SK-N-SH (cell line): ENCODE data around the gene METTL1. TPM values are rescaled to one million over a fixed set of nuclear protein-coding genes. Genes with fewer than 3 reads are reported as not detected.

ENCODE experiments used
- CTCF ChIA-PET: fragments of 300-600, 350-600 bp; formaldehyde crosslinking; extraction: SDS; loops from one replicate; lab custom pipeline; 2021; lab: Yijun Ruan, JAX
- POLR2A ChIA-PET: fragments of 350-600 bp; sonication (Branson Sonifier 250); formaldehyde crosslinking; extraction: SDS; loops from one replicate; lab custom pipeline; 2020; ENCODE audit warnings: antibody characterized with exemption, inconsistent platforms; lab: Yijun Ruan, JAX
- DNase-seq: peaks from one replicate; pipeline ENCODE4 v3.0.0; 2012
- H2AFZ ChIP-seq: fragments of 200-600 bp; sonication (generic); 2 replicates; pipeline ENCODE4 v1.8.1; 2016; ENCODE audit warnings: antibody characterized with exemption, mild to moderate bottlenecking, low read depth
- H3F3A ChIP-seq: fragments of 200-600 bp; sonication (generic); replicated peaks from 2 replicates; pipeline ENCODE3; 2016; ENCODE audit warnings: antibody characterized with exemption, mild to moderate bottlenecking; ENCODE audit not compliant: insufficient read depth
- H3K27ac ChIP-seq, 2 experiments: fragments of 200-500 bp in 1 of 2; fragments of 200-600 bp in 1 of 2; sonication (Bioruptor generic) in 1 of 2; sonication (generic), shearing (Covaris generic) in 1 of 2; 2 replicates each; pipeline versions ENCODE4 v1.5.1 to v1.6.1; 2014 to 2016; ENCODE audit warnings: low read depth in 2 of 2, inconsistent platforms in 1 of 2, low read length in 1 of 2, mild to moderate bottlenecking in 1 of 2, mixed read lengths in 1 of 2
- H3K27me3 ChIP-seq: fragments of 200-600 bp; sonication (generic), shearing (Covaris generic); 2 replicates; pipeline ENCODE4 v1.6.1; 2016; ENCODE audit warnings: mixed run types; ENCODE audit not compliant: insufficient read depth
- H3K36me3 ChIP-seq, 2 experiments: fragments of 200-500 bp in 1 of 2; fragments of 200-600 bp in 1 of 2; sonication (Bioruptor generic) in 1 of 2; sonication (generic) in 1 of 2; replicated peaks in 1 of 2; 2 replicates each; pipeline versions ENCODE3 to v1.5.1; 2014 to 2016; ENCODE audit warnings: low read length in 1 of 2, mild to moderate bottlenecking in 1 of 2; ENCODE audit not compliant: insufficient read depth in 2 of 2, control insufficient read depth in 1 of 2
- H3K4me1 ChIP-seq, 2 experiments: fragments of 200-500 bp in 1 of 2; fragments of 200-600 bp in 1 of 2; sonication (Bioruptor generic) in 1 of 2; sonication (generic), shearing (Covaris generic) in 1 of 2; 2 replicates each; pipeline versions ENCODE4 v1.5.1 to v1.6.1; 2014 to 2016; ENCODE audit warnings: low read depth in 1 of 2, low read length in 1 of 2, mixed run types in 1 of 2; ENCODE audit not compliant: insufficient read depth in 2 of 2, control insufficient read depth in 1 of 2
- H3K4me2 ChIP-seq: fragments of 200-600 bp; sonication (generic), shearing (Covaris generic); 2 replicates; pipeline ENCODE4 v1.6.1; 2017; ENCODE audit warnings: mixed run types
- H3K4me3 ChIP-seq, 2 experiments: fragments of 200-500 bp in 1 of 2; fragments of 200-600 bp in 1 of 2; sonication (Bioruptor generic) in 1 of 2; sonication (generic), shearing (Covaris generic) in 1 of 2; 2 replicates each; pipeline versions ENCODE4 v1.5.1 to v1.8.1; 2014 to 2016; ENCODE audit warnings: low read depth in 2 of 2, inconsistent platforms in 1 of 2, low read length in 1 of 2, mild to moderate bottlenecking in 1 of 2, mixed read lengths in 1 of 2, moderate library complexity in 1 of 2
- H3K79me2 ChIP-seq: fragments of 200-600 bp; sonication (generic); 2 replicates; pipeline ENCODE4 v1.8.1; 2017; ENCODE audit warnings: mild to moderate bottlenecking; ENCODE audit not compliant: insufficient read depth
- H3K9ac ChIP-seq: fragments of 200-600 bp; sonication (generic); 2 replicates; pipeline ENCODE4 v1.6.1; 2017; ENCODE audit warnings: mixed run types
- H3K9me2 ChIP-seq: fragments of 200-600 bp; sonication (generic); 2 replicates; pipeline ENCODE4 v1.6.1; 2017; ENCODE audit warnings: mixed run types
- H3K9me3 ChIP-seq: fragments of 200-600 bp; sonication (generic); 2 replicates; pipeline ENCODE4 v1.6.1; 2017; ENCODE audit warnings: mixed run types, mild to moderate bottlenecking, moderate library complexity
- H4K20me1 ChIP-seq: fragments of 200-600 bp; sonication (generic); 2 replicates; pipeline ENCODE4 v1.6.1; 2017; ENCODE audit warnings: mild to moderate bottlenecking, mixed run types; ENCODE audit not compliant: insufficient read depth
- MXI1 ChIP-seq: IDR thresholded peaks from 2 replicates; pipeline ENCODE4 v1.6.1; 2012; ENCODE audit warnings: mild to moderate bottlenecking, low read depth, low read length, improper control_type of control experiment
- NFIC ChIP-seq: IDR thresholded peaks from 2 replicates; pipeline ENCODE4 v1.4.0; 2012; ENCODE audit warnings: borderline replicate concordance
- RAD21 ChIP-seq: IDR thresholded peaks from 2 replicates; pipeline ENCODE4 v1.6.1; 2012; ENCODE audit warnings: mild to moderate bottlenecking, low read length
- WGBS: methylation state at CpG from one replicate; pipeline ENCODE4 v1.1.6; 2017; ENCODE audit warnings: low lambda C conversion rate; 5-methylcytosine and 5-hydroxymethylcytosine counted together
- polyA plus RNA-seq, 3 experiments: library from polyadenylated mRNA; depleted of rRNA; stranded (reverse); fragments of >200 nt; gene quantifications; 2 replicates each; pipeline ENCODE4 v1.2.3, GENCODE V29; 2012
- TF ChIP-seq, protein P1 (sequence below): IDR thresholded peaks from 2 replicates; pipeline ENCODE4 v1.4.0; 2012; ENCODE audit warnings: low read depth, borderline replicate concordance
- TF ChIP-seq, protein P2 (sequence below): IDR thresholded peaks from 2 replicates; pipeline ENCODE4 v1.4.0; 2012; ENCODE audit warnings: low read depth, borderline replicate concordance
- TF ChIP-seq, protein P3 (sequence below): fragments of 200-600 bp; sonication (generic); IDR thresholded peaks from 2 replicates; pipeline ENCODE4 v1.6.1; 2017; ENCODE audit warnings: antibody characterized with exemption, mild to moderate bottlenecking, moderate library complexity
- TF ChIP-seq, protein P4 (sequence below): IDR thresholded peaks from 2 replicates; pipeline ENCODE4; 2012

The METTL1 gene
- polyA plus RNA-seq, 1 of the 3 experiments (the other 2 are of a cell fraction) = 28.0 TPM

DNA sequence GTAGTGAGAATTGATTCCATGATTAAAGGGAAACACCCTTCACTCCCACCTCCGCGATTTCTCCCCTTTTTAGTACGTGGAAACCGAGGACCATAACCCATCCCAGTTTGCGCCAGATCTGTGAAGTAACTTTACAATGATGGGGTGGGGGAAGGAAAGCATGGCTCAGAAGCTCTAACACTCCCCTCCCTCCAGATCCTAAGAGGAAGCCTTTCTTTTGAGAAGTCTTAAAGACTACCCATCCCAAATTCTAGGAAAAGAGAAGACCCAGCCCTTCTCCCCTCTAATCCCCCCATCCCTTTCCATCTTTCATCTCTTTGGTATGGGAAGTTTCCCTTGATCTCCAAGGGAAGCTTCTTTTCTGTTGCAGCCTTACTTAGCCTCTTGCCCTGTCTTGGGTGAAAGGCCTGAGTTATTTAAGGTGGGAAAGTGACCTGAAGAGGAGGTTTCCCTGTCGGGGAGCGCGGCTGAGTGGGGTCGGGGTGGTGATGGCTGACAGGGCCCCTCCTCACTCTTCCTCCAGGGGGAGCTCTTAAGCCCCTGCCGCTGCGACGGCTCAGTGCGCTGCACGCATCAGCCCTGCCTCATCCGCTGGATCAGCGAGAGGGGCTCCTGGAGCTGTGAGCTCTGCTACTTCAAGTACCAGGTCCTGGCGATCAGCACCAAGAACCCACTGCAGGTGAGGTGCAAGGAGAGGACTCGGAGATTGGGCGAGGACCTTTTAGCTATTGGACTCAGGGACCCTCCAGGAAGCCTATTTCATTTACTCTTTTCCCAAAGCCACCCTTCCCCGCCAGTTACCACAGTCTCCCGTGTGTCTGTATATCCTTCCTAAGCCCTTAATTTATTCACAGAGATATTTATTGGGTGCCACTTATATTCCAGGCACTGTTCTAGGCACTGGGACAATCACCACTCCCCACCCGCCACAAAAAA, 15.2 kb downstream of the METTL1 start:
- ChIA-PET POLR2A (interaction anchor here (1.3 to 1.9 kb wide), 2 partner anchors 10 to 12 kb away, joined by 3 to 9 read pairs; partner anchors contain the start of genes CYP27B1 and TSPAN31), CTCF (interaction anchor here (0.7 to 2.0 kb wide), 17 partner anchors 8 to 173 kb away, joined by 3 to 27 read pairs (median 4); partner anchors contain the start of genes CYP27B1, EEF1AKMT3, METTL1 and TSFM)
- H3K4me3 ChIP-seq = peak overlapping the region; percentile 73 to 79
- peak; percentile 82 for DNase-seq
- peaks cover 3 to 20% of the 10 kb centered on the region in 2 experiments for H3K36me3 ChIP-seq
- TF ChIP-seq, protein P1, sequence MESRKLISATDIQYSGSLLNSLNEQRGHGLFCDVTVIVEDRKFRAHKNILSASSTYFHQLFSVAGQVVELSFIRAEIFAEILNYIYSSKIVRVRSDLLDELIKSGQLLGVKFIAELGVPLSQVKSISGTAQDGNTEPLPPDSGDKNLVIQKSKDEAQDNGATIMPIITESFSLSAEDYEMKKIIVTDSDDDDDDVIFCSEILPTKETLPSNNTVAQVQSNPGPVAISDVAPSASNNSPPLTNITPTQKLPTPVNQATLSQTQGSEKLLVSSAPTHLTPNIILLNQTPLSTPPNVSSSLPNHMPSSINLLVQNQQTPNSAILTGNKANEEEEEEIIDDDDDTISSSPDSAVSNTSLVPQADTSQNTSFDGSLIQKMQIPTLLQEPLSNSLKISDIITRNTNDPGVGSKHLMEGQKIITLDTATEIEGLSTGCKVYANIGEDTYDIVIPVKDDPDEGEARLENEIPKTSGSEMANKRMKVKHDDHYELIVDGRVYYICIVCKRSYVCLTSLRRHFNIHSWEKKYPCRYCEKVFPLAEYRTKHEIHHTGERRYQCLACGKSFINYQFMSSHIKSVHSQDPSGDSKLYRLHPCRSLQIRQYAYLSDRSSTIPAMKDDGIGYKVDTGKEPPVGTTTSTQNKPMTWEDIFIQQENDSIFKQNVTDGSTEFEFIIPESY = peak; percentile 89
- TF ChIP-seq, protein P2, sequence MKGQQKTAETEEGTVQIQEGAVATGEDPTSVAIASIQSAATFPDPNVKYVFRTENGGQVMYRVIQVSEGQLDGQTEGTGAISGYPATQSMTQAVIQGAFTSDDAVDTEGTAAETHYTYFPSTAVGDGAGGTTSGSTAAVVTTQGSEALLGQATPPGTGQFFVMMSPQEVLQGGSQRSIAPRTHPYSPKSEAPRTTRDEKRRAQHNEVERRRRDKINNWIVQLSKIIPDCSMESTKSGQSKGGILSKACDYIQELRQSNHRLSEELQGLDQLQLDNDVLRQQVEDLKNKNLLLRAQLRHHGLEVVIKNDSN = no peak
- TF ChIP-seq, protein P3, sequence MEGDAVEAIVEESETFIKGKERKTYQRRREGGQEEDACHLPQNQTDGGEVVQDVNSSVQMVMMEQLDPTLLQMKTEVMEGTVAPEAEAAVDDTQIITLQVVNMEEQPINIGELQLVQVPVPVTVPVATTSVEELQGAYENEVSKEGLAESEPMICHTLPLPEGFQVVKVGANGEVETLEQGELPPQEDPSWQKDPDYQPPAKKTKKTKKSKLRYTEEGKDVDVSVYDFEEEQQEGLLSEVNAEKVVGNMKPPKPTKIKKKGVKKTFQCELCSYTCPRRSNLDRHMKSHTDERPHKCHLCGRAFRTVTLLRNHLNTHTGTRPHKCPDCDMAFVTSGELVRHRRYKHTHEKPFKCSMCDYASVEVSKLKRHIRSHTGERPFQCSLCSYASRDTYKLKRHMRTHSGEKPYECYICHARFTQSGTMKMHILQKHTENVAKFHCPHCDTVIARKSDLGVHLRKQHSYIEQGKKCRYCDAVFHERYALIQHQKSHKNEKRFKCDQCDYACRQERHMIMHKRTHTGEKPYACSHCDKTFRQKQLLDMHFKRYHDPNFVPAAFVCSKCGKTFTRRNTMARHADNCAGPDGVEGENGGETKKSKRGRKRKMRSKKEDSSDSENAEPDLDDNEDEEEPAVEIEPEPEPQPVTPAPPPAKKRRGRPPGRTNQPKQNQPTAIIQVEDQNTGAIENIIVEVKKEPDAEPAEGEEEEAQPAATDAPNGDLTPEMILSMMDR = peak; percentile 56
- TF ChIP-seq MXI1 (no peak), NFIC (no peak), RAD21 (0 out of 2 replicates have a peak, but pooled peaks have one; percentile 3)
- TF ChIP-seq, protein P4, sequence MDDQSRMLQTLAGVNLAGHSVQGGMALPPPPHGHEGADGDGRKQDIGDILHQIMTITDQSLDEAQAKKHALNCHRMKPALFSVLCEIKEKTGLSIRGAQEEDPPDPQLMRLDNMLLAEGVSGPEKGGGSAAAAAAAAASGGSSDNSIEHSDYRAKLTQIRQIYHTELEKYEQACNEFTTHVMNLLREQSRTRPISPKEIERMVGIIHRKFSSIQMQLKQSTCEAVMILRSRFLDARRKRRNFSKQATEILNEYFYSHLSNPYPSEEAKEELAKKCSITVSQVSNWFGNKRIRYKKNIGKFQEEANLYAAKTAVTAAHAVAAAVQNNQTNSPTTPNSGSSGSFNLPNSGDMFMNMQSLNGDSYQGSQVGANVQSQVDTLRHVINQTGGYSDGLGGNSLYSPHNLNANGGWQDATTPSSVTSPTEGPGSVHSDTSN = no peak
- H3K9ac ChIP-seq = no peak overlapping the region
- peaks cover 8 to 27% of the 10 kb centered on the region in 2 experiments for H3K4me1 ChIP-seq
- no peak overlapping the region for H3K27ac ChIP-seq
- H4K20me1 ChIP-seq = peaks cover 7% of the 10 kb centered on the region
- H3K9me2 ChIP-seq = no peaks in the 10 kb centered on the region
- H3K27me3 ChIP-seq = no peaks in the 10 kb centered on the region
- H3K9me3 ChIP-seq = no peaks in the 10 kb centered on the region
- WGBS = 83% methylated on average over 20 of the region's 22 CpGs
- peak overlapping the region; percentile 97 for H3K4me2 ChIP-seq
- H3K79me2 ChIP-seq = peaks cover 4% of the 10 kb centered on the region
- peaks cover 23% of the 10 kb centered on the region for H3F3A ChIP-seq
- H2AFZ ChIP-seq = no peak overlapping the region
